Measurements from ENCODE around the gene PURB. TPM values are rescaled to one million over a fixed set of nuclear protein-coding genes. Genes with fewer than 3 reads are reported as not detected.

Gene PURB
- polyA plus RNA-seq, 1 donor from 2014 or later, result 14.7 TPM

Other genes starting within 250 kb of the PURB start
- 18.3 and 19.8 TPM in 2 replicates for gene ZMIZ2, start 136.7 kb downstream of the PURB start, polyA plus RNA-seq
- gene PPIA, start 88.8 kb downstream of the PURB start, polyA plus RNA-seq, result 2,762 and 2,769 TPM in 2 replicates
- 152 and 182 TPM in 2 replicates for gene H2AZ2, start 37.4 kb downstream of the PURB start, polyA plus RNA-seq
- 0.38 TPM in 1 of 2 replicates, not detected in the other for gene MYO1G, start 93.5 kb upstream of the PURB start, polyA plus RNA-seq
- gene CCM2, start 114.7 kb upstream of the PURB start, polyA plus RNA-seq, result 25.8 and 37.5 TPM in 2 replicates
- 8.5 and 14.5 TPM in 2 replicates for gene NACAD, start 203.4 kb upstream of the PURB start, polyA plus RNA-seq
- gene TBRG4, start 226.2 kb upstream of the PURB start, polyA plus RNA-seq, result 52.8 and 75.3 TPM in 2 replicates

All from neural cell (in vitro differentiated cells).